ENCODE data around the gene PLXDC1. TPM values are rescaled to one million over a fixed set of nuclear protein-coding genes. Genes with fewer than 3 reads are reported as not detected.

The PLXDC1 gene
- total RNA-seq, 2 donors from 2014 or later: 4.6 to 9.3 TPM

DNA sequence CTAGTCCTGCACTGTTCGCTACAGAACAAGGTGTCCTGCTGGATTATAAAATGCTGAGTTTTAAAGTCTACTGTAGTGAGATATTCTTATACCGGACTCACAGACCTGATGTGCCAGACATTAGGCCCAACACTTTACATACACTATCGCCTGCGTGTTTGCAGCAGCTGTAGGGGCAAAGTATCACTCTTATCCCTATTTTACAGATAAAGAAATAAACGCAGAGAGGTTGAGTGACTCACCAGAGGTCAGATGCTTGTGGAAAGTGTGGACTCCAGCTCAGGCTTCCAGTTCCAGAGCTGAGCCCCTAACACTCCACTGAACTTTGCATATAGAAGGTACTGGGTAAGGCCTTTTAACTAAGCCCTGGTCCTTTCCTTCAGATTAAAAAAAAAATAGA lies 47.4 kb downstream of the PLXDC1 start:
- no peaks in the 10 kb centered on the region for H3K9me3 ChIP-seq
- no peak overlapping the region for H3K4me3 ChIP-seq
- peaks cover 0 to 26% of the 10 kb centered on the region in 2 donors for H3K4me1 ChIP-seq
- no peak for DNase-seq (ENCODE audit: low spot score)
- no peaks in the 10 kb centered on the region for H3K36me3 ChIP-seq
- TF ChIP-seq, protein P1, sequence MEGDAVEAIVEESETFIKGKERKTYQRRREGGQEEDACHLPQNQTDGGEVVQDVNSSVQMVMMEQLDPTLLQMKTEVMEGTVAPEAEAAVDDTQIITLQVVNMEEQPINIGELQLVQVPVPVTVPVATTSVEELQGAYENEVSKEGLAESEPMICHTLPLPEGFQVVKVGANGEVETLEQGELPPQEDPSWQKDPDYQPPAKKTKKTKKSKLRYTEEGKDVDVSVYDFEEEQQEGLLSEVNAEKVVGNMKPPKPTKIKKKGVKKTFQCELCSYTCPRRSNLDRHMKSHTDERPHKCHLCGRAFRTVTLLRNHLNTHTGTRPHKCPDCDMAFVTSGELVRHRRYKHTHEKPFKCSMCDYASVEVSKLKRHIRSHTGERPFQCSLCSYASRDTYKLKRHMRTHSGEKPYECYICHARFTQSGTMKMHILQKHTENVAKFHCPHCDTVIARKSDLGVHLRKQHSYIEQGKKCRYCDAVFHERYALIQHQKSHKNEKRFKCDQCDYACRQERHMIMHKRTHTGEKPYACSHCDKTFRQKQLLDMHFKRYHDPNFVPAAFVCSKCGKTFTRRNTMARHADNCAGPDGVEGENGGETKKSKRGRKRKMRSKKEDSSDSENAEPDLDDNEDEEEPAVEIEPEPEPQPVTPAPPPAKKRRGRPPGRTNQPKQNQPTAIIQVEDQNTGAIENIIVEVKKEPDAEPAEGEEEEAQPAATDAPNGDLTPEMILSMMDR (IDR thresholded peaks at IDR 0.05): no peak
- H3K27me3 ChIP-seq: no peaks in the 10 kb centered on the region
- H3K27ac ChIP-seq: peak overlapping the region in 1 of 2 donors; percentile 31

DNA sequence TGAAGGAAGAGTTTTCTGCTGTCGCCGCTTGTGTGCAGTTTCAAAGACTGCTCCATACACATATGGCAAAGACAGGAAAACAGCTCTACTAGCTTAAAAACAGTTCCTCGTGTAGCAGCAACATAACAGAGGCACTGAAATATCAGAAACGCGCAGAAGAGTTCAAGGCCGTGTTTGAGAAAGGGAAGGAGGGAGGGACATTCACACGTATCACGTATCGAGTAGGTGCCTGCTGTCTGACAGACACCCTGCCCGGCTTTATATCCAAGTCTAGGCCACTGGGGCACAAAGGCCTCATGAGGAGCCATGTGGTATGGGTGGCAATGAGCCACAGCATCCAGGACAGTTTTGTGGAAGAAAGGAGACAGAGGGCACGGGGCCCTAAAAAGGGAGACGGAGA lies 50.3 kb downstream of the PLXDC1 start:
- TF ChIP-seq, protein P1 (IDR thresholded peaks at IDR 0.05): no peak
- H3K4me3 ChIP-seq: no peak overlapping the region
- no peaks in the 10 kb centered on the region for H3K36me3 ChIP-seq
- no peak for DNase-seq (ENCODE audit: low spot score)
- H3K27ac ChIP-seq: no peak overlapping the region
- H3K4me1 ChIP-seq: peaks cover 0 to 43% of the 10 kb centered on the region in 2 donors
- no peaks in the 10 kb centered on the region for H3K9me3 ChIP-seq
- H3K27me3 ChIP-seq: no peaks in the 10 kb centered on the region

DNA sequence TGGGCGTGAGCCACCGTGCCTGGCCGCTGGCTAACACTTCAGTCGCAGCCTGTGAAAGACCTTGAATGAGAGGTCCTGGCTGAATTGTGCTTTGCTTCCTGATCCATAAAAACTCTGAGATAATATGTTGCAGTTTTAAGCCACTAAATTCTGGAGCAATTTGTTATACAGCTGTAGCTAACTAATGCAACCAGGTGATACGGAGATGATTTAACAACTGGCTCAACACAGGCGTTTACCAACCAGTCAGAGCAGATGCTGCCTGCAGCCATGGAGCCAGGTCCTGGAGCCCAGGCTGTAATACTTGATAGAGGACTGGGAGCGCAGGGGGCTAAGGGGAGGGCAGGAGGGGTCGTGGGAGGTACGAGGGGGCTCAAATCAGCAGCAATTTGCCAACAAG lies 50.9 kb downstream of the PLXDC1 start:
- Histone ChIP-seq H3K9me3 (no peaks in the 10 kb centered on the region), H3K4me1 (peaks cover 0 to 49% of the 10 kb centered on the region in 2 donors), H3K27ac (peak overlapping the region in 1 of 2 donors; percentile 27), H3K4me3 (no peak overlapping the region), H3K27me3 (no peaks in the 10 kb centered on the region), H3K36me3 (no peaks in the 10 kb centered on the region)
- TF ChIP-seq, protein P1 (IDR thresholded peaks at IDR 0.05): no peak
- DNase-seq (ENCODE audit: low spot score): no peak

DNA sequence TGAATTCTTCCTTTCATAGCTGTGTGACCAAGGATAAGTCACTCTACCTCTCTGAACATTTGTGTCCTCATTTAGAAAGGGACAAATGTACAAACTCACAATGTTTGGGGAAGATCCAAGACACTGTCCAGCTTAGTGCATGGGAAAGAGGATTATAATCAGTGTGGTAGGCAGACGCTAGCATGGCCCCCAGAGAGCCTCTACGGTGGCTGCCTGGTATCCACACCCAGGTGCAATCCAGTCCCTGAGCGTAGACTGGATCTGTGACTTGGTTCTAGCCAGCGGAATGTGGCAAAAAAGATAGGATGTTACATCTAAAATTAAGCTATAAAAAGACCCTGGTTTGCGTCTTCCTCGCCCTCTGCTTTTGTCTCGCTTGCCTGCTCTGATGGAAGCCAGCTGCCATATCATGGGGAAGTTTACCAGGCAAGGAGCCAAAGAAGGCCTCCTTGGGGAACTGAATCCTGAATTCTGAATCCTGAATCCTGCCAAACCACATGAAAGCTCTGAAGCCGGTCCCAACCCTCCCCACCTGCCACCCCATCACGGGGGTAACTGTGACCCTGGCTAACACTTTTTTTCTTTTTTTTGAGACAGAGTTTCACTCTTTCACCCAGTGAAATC lies 51.7 kb downstream of the PLXDC1 start:
- peaks cover 0 to 53% of the 10 kb centered on the region in 2 donors for H3K4me1 ChIP-seq
- TF ChIP-seq, protein P1 (IDR thresholded peaks at IDR 0.05): no peak
- DNase-seq (ENCODE audit: low spot score): no peak

DNA sequence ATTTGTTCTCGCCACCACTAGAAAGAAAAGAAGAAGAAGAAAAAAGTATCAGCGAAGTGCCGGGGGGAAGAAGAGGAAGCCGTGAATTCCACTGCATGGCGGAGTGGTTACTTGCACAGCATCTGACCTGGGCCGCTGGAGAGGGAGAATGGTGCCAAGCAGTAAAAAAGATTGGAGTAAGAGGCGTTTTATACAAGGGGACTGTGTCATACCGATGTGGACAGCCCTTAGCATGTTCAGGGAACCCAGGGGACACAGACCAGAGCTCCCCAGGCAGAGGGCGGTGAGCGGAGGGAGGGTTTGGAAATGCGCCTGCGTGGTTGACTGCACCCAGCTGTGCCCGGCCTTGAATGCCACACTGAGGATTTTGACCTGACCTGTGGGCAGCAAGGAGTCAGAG lies 52.8 kb downstream of the PLXDC1 start:
- Histone ChIP-seq H3K4me1 (peaks cover 0 to 48% of the 10 kb centered on the region in 2 donors), H3K27ac (peak overlapping the region; percentile 17 to 23), H3K36me3 (no peaks in the 10 kb centered on the region), H3K27me3 (no peaks in the 10 kb centered on the region), H3K9me3 (no peaks in the 10 kb centered on the region), H3K4me3 (no peak overlapping the region)
- TF ChIP-seq, protein P1 (IDR thresholded peaks at IDR 0.05): no peak
- DNase-seq (ENCODE audit: low spot score): no peak

More for the DNA sequence above, 51.7 kb downstream of the PLXDC1 start:
- Histone ChIP-seq H3K27ac (peak overlapping the region; percentile 58 to 65), H3K4me3 (no peak overlapping the region), H3K9me3 (no peaks in the 10 kb centered on the region), H3K27me3 (no peaks in the 10 kb centered on the region), H3K36me3 (no peaks in the 10 kb centered on the region)

GRCh38 chr17:39097537-39097936 lies 53.9 kb downstream of the PLXDC1 start:
- peak overlapping the region in 1 of 2 donors; percentile 66 for H3K27ac ChIP-seq
- no peaks in the 10 kb centered on the region for H3K9me3 ChIP-seq
- H3K36me3 ChIP-seq: no peaks in the 10 kb centered on the region
- DNase-seq (ENCODE audit: low spot score): no peak
- H3K4me1 ChIP-seq: peaks cover 0 to 48% of the 10 kb centered on the region in 2 donors
- TF ChIP-seq, protein P1 (IDR thresholded peaks at IDR 0.05): no peak
- no peak overlapping the region for H3K4me3 ChIP-seq
- no peaks in the 10 kb centered on the region for H3K27me3 ChIP-seq
